Left lung (tissue), 10 donors: Measurements from ENCODE around the gene DCAF17. TPM values are rescaled to one million over a fixed set of nuclear protein-coding genes. Genes with fewer than 3 reads are reported as not detected.

ENCODE experiments used
- ATAC-seq: fragments of 200-7000 bp; cut with Tn5 transposase; one replicate; pipeline ENCODE4 v1.9.1; 2020; ENCODE audit warnings: moderate library complexity
- DNase-seq, 4 donors: peaks; one replicate each; pipeline ENCODE4 v3.0.0-alpha.2; 2013 to 2020
- H3K27ac ChIP-seq, 2 donors: fragments of 200-600 bp; sonication (generic) in 1 of 2; one replicate each; pipeline versions ENCODE4 v1.5.0 to v1.8.0; 2020 to 2021
- H3K27me3 ChIP-seq, 2 donors: fragments of 200-600 bp; sonication (generic) in 1 of 2; one replicate each; pipeline versions ENCODE4 v1.5.0 to v1.8.0; 2020 to 2021
- H3K36me3 ChIP-seq, 2 donors: fragments of 200-600 bp; sonication (generic) in 1 of 2; one replicate each; pipeline versions ENCODE4 v1.5.0 to v1.8.0; 2020 to 2021
- H3K4me1 ChIP-seq, 2 donors: fragments of 200-600 bp; one replicate each; pipeline ENCODE4 v1.8.0; 2021
- H3K4me3 ChIP-seq, 2 donors: fragments of 200-600 bp; sonication (generic) in 1 of 2; one replicate each; pipeline versions ENCODE4 v1.5.0 to v1.8.0; 2020 to 2021; ENCODE audit warnings: mild to moderate bottlenecking in 1 of 2
- H3K9me3 ChIP-seq, 2 donors: fragments of 200-600 bp; sonication (generic) in 1 of 2; one replicate each; pipeline versions ENCODE4 v1.5.0 to v1.8.0; 2020 to 2021
- intact Hi-C, 2 donors: fragments of 100-400 bp; cut with DNase I; formaldehyde crosslinking; loops; one replicate each; pipeline versions ENCODE4 v1.11.2 to v1.14.2; 2022
- polyA plus RNA-seq, 6 donors: library from polyadenylated mRNA; unstranded; fragments of 120-200 nt; gene quantifications; one replicate each; pipeline ENCODE4 v1.2.1, GENCODE V29; 2013; ENCODE audit not compliant: insufficient read length in 6 of 6
- total RNA-seq, 2 donors: library from RNA; stranded (reverse); fragmentation: NEBNext Ultra II Directional; extraction: Animal tissue kit (Norgen Biotek cat#: 25700); gene quantifications; one replicate each; pipeline ENCODE4 v1.2.1, GENCODE V29; 2021
- TF ChIP-seq, protein P1 (sequence below), 2 donors: fragments of 200-600 bp; sonication (generic) in 1 of 2; IDR thresholded peaks; one replicate each; pipeline versions ENCODE4 v1.5.0 to v1.8.0; 2021; ENCODE audit warnings: antibody characterized with exemption in 2 of 2
- donor health status: DM: no; HTN: yes; CAD: no.
- donor health status: DM: no; HTN: no; CAD: no.

The DCAF17 gene
- total and polyA plus RNA-seq, 8 donors, result 14.2 to 36.7 (median 28.3) TPM

DNA sequence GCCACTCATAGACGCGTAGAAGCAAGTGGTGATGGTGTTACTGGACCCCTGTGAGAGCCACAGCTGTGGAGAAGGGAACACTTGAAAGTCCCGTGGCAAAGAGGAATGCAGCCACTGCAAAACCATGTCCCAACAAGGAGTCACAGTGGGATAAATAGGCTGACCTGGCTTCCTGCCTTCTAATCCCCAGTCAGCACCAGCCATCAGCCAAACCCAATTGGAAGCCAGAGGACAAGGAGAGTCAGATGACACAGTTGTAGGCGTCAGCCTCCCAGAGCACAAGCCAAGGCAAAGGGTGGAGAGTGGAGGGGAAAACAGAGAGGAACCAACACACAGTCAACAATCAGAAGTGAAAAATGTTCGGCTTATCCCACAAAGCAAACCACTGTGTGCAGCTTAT, 82.8 kb downstream of the DCAF17 start:
- Histone ChIP-seq H3K27me3 (no peaks in the 10 kb centered on the region), H3K4me3 (no peak overlapping the region), H3K9me3 (no peaks in the 10 kb centered on the region), H3K27ac (no peak overlapping the region), H3K4me1 (peaks cover 0 to 9% of the 10 kb centered on the region in 2 donors), H3K36me3 (no peaks in the 10 kb centered on the region)
- intact Hi-C loops, result no loop called here
- TF ChIP-seq, protein P1, sequence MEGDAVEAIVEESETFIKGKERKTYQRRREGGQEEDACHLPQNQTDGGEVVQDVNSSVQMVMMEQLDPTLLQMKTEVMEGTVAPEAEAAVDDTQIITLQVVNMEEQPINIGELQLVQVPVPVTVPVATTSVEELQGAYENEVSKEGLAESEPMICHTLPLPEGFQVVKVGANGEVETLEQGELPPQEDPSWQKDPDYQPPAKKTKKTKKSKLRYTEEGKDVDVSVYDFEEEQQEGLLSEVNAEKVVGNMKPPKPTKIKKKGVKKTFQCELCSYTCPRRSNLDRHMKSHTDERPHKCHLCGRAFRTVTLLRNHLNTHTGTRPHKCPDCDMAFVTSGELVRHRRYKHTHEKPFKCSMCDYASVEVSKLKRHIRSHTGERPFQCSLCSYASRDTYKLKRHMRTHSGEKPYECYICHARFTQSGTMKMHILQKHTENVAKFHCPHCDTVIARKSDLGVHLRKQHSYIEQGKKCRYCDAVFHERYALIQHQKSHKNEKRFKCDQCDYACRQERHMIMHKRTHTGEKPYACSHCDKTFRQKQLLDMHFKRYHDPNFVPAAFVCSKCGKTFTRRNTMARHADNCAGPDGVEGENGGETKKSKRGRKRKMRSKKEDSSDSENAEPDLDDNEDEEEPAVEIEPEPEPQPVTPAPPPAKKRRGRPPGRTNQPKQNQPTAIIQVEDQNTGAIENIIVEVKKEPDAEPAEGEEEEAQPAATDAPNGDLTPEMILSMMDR (IDR thresholded peaks at IDR 0.05), result no peak
- no peak for DNase-seq
- no peak for ATAC-seq

DNA sequence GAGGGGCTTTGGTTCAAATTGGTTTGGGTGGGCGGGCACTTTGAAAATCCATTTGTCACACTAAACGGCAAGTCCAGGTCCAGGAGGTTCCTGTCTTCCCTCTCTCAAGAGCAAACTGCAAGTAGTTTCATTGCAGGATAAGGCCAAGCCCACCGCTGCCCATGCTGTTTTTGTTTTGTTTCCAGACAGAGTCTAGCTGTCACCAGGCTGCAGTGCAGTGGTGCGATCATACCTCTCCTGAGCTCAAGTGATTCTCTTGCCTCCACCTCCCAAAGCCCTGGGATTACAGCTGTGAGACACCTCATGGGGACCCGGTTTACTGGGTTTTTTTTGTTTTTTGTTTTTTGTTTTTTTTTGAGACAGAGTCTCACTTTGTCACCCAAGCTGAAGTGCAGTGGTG, 86.4 kb downstream of the DCAF17 start:
- Histone ChIP-seq H3K9me3 (no peaks in the 10 kb centered on the region), H3K4me1 (peaks cover 0 to 22% of the 10 kb centered on the region in 2 donors), H3K4me3 (no peak overlapping the region), H3K27ac (no peak overlapping the region), H3K36me3 (no peaks in the 10 kb centered on the region), H3K27me3 (no peaks in the 10 kb centered on the region)
- ATAC-seq (no peak), DNase-seq (no peak)
- TF ChIP-seq, protein P1 (IDR thresholded peaks at IDR 0.05), result no peak
- intact Hi-C loops, result no loop called here

GRCh38 chr2:171521361-171522051, 87.5 kb downstream of the DCAF17 start:
- Histone ChIP-seq H3K27me3 (no peaks in the 10 kb centered on the region), H3K36me3 (no peaks in the 10 kb centered on the region), H3K27ac (peak overlapping the region; percentile 86 to 97), H3K4me1 (peaks cover 0 to 22% of the 10 kb centered on the region in 2 donors), H3K4me3 (peak overlapping the region; percentile 71 to 89), H3K9me3 (no peaks in the 10 kb centered on the region)
- intact Hi-C loops, result no loop called here
- TF ChIP-seq, protein P1 (IDR thresholded peaks at IDR 0.05), result no peak
- ATAC-seq, result no peak
- DNase-seq, result peak in 2 of 4 donors; percentile 12

GRCh38 chr2:171522052-171522787, 88.2 kb downstream of the DCAF17 start, which contains the start of gene CYBRD1:
Gene CYBRD1, plus strand, starts transcription at chr2:171522474. Its CDS starts 72 bp downstream, at chr2:171522546.
- H3K4me1 ChIP-seq, result peaks cover 2 to 22% of the 10 kb centered on the region in 2 donors
- H3K36me3 ChIP-seq, result no peaks in the 10 kb centered on the region
- ATAC-seq (peak; percentile 75), DNase-seq (peak; percentile 84 to 94 (median 90))
- peak within 1 kb of the TSS; percentile 71 to 89 for H3K4me3 ChIP-seq
- no peaks in the 10 kb centered on the region for H3K27me3 ChIP-seq
- H3K27ac ChIP-seq, result peak within 1 kb of the TSS; percentile 86 to 97
- TF ChIP-seq, protein P1 (IDR thresholded peaks at IDR 0.05), result no peak
- intact Hi-C loops, result no loop called here
- H3K9me3 ChIP-seq, result no peaks in the 10 kb centered on the region

- intact Hi-C loops, result no loop called here
- no peaks in the 10 kb centered on the region for H3K36me3 ChIP-seq
- peaks cover 2 to 22% of the 10 kb centered on the region in 2 donors for H3K4me1 ChIP-seq
- peak overlapping the region; percentile 86 to 97 for H3K27ac ChIP-seq
- DNase-seq (peak in 3 of 4 donors; percentile 29 to 86 (median 38)), ATAC-seq (peak; percentile 45)
- H3K4me3 ChIP-seq, result peak overlapping the region; percentile 71 to 89
- TF ChIP-seq, protein P1 (IDR thresholded peaks at IDR 0.05), result no peak
- no peaks in the 10 kb centered on the region for H3K27me3 ChIP-seq
- no peaks in the 10 kb centered on the region for H3K9me3 ChIP-seq
Measured at GRCh38 chr2:171522788-171523087, 88.7 kb downstream of the DCAF17 start.
